Colonic mucosa (tissue), 4 donors: Measurements from ENCODE around the gene LPCAT2. TPM values are rescaled to one million over a fixed set of nuclear protein-coding genes. Genes with fewer than 3 reads are reported as not detected.

Source experiments
- DNase-seq: peaks from one replicate; pipeline ENCODE4 v3.0.0-alpha.2; 2020
- H3K27ac ChIP-seq: fragments of 200-600 bp; one replicate; pipeline ENCODE4 v1.8.0; 2021
- H3K27me3 ChIP-seq: fragments of 200-600 bp; one replicate; pipeline ENCODE4 v1.8.0; 2021
- H3K36me3 ChIP-seq: fragments of 200-600 bp; one replicate; pipeline ENCODE4 v1.8.0; 2021
- H3K4me1 ChIP-seq: fragments of 200-600 bp; one replicate; pipeline ENCODE4 v1.8.0; 2021; ENCODE audit warnings: mild to moderate bottlenecking
- H3K4me3 ChIP-seq: fragments of 200-600 bp; one replicate; pipeline ENCODE4 v1.8.0; 2021
- H3K9ac ChIP-seq, 2 donors: one replicate each; pipeline ENCODE4 v1.7.0; 2013; ENCODE audit warnings: control low read depth in 2 of 2, low read depth in 2 of 2, low read length in 2 of 2
- H3K9me3 ChIP-seq: fragments of 200-600 bp; one replicate; pipeline ENCODE4 v1.8.0; 2021
- CTCF ChIP-seq: fragments of 200-600 bp; IDR thresholded peaks from one replicate; pipeline ENCODE4 v1.8.0; 2022; ENCODE audit warnings: antibody characterized with exemption, mild to moderate bottlenecking
- intact Hi-C: fragments of 100-400 bp; cut with DNase I; formaldehyde crosslinking; loops from one replicate; pipeline ENCODE4 v1.14.1; 2022
- total RNA-seq, 2 donors: library from RNA; stranded (reverse); fragmentation: NEBNext Ultra II Directional in 1 of 2; extraction: Animal tissue kit (Norgen Biotek cat#: 25700) in 1 of 2; gene quantifications; one replicate each; pipeline ENCODE4 v1.2.1, GENCODE V29; 2021
- donor health status: healthy.
- donor health status: DM: no; HTN: no; CAD: no.
- donor health status: DM: no; HTN: no; CAD: no.

The LPCAT2 gene
- total RNA-seq, 2 donors from 2014 or later, result 22.6 to 30.5 TPM

- intact Hi-C loops, result no loop called here
- Histone ChIP-seq H3K4me1 (no peaks in the 10 kb centered on the region), H3K4me3 (no peak overlapping the region), H3K27ac (no peak overlapping the region), H3K9me3 (no peaks in the 10 kb centered on the region), H3K9ac (no peak overlapping the region), H3K27me3 (no peaks in the 10 kb centered on the region), H3K36me3 (no peaks in the 10 kb centered on the region)
- no peak for DNase-seq
- no peak for TF ChIP-seq CTCF
Observed at GRCh38 chr16:55515111-55515510, 6.2 kb downstream of the LPCAT2 start.

- Histone ChIP-seq H3K36me3 (no peaks in the 10 kb centered on the region), H3K9me3 (no peaks in the 10 kb centered on the region), H3K27ac (no peak overlapping the region), H3K4me1 (no peaks in the 10 kb centered on the region), H3K4me3 (no peak overlapping the region), H3K27me3 (no peaks in the 10 kb centered on the region), H3K9ac (no peak overlapping the region)
- DNase-seq, result no peak
- TF ChIP-seq CTCF, result no peak
- intact Hi-C loops, result no loop called here
Observed at GRCh38 chr16:55521792-55522191, 12.9 kb downstream of the LPCAT2 start.

GRCh38 chr16:55526441-55526840 is 17.6 kb downstream of the LPCAT2 start:
- Histone ChIP-seq H3K9me3 (no peaks in the 10 kb centered on the region), H3K4me1 (no peaks in the 10 kb centered on the region), H3K9ac (no peak overlapping the region), H3K27ac (no peak overlapping the region), H3K27me3 (no peaks in the 10 kb centered on the region), H3K4me3 (no peak overlapping the region), H3K36me3 (no peaks in the 10 kb centered on the region)
- DNase-seq, result no peak
- no peak for TF ChIP-seq CTCF
- intact Hi-C loops, result no loop called here

- intact Hi-C loops, result no loop called here
- H3K27ac ChIP-seq, result no peak overlapping the region
- DNase-seq, result no peak
- no peaks in the 10 kb centered on the region for H3K9me3 ChIP-seq
- no peak for TF ChIP-seq CTCF
- no peak overlapping the region for H3K4me3 ChIP-seq
- H3K9ac ChIP-seq, result no peak overlapping the region
- no peaks in the 10 kb centered on the region for H3K27me3 ChIP-seq
- H3K4me1 ChIP-seq, result no peaks in the 10 kb centered on the region
- H3K36me3 ChIP-seq, result no peaks in the 10 kb centered on the region
Observed at GRCh38 chr16:55527885-55528284, 19.0 kb downstream of the LPCAT2 start.

- H3K27ac ChIP-seq, result no peak overlapping the region
- no peaks in the 10 kb centered on the region for H3K36me3 ChIP-seq
- no peaks in the 10 kb centered on the region for H3K9me3 ChIP-seq
- H3K4me3 ChIP-seq, result no peak overlapping the region
- TF ChIP-seq CTCF, result no peak
- H3K4me1 ChIP-seq, result no peaks in the 10 kb centered on the region
- DNase-seq, result no peak
- intact Hi-C loops, result no loop called here
- no peak overlapping the region for H3K9ac ChIP-seq
- H3K27me3 ChIP-seq, result no peaks in the 10 kb centered on the region
Observed at GRCh38 chr16:55529018-55529417, 20.1 kb downstream of the LPCAT2 start.
